Prostate gland (tissue), 2 donors: Measurements from ENCODE around the gene JAKMIP1.

Source experiments
- CTCF ChIP-seq, 4 experiments: fragments of 200-600 bp in 2 of 4; fragments of 450-650 bp in 2 of 4; sonication (generic) in 2 of 4; IDR thresholded peaks; 1 replicate in 3 of 4; 2 replicates in 1 of 4; pipeline ENCODE4 v1.5.1; 2016 to 2019; ENCODE audit warnings: antibody characterized with exemption in 4 of 4, mild to moderate bottlenecking in 2 of 4, moderate library complexity in 2 of 4
- POLR2AphosphoS5 ChIP-seq: sonication (generic); formaldehyde crosslinking; IDR thresholded peaks from one replicate; pipeline ENCODE4 v1.6.1; 2017; ENCODE audit warnings: antibody characterized with exemption

GRCh38 chr4:6018331-6018730 lies 182.0 kb downstream of the JAKMIP1 start, which contains the start of gene C4orf50:
- TF ChIP-seq POLR2AphosphoS5 (no peak), CTCF (IDR thresholded peaks at IDR 0.05) (no peak)
